Superior temporal gyrus (tissue), 1 donor: Measurements from ENCODE around the gene ABCG1.

Source experiments
- DNase-seq: peaks from one replicate; pipeline ENCODE4 v3.0.0-alpha.2; 2016; ENCODE audit errors: extremely low spot score

ABCG1 gene

GRCh38 chr21:42191696-42192595 is 27.0 kb upstream of the ABCG1 start:
- no peak for DNase-seq

DNA sequence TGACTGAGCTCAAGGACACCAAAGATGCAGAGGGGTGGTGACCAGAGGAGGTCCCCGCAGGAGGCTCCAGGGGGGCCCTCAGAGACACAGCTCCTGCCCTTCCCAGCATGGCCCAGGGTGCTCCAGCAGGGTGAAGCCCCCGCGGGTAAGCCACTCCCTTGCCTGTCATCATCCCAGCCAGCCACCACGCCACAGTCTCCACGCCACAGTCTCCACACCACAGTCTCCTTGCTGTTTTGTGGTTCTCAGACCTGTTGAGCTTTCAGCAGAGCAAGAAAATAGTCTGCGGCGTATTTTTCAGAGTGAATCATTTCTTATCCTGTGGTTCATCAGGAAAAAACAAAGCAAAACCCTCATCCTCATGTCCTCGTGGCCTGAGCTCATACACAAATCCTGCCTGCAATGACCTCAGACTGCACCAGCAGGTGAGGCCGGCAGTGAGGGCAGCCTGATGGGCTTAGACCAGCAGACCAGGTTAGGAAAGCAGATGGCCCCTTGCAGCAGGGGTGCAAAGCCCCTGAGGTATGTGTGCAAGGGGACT is 25.7 kb upstream of the ABCG1 start:
- no peak for DNase-seq

DNA sequence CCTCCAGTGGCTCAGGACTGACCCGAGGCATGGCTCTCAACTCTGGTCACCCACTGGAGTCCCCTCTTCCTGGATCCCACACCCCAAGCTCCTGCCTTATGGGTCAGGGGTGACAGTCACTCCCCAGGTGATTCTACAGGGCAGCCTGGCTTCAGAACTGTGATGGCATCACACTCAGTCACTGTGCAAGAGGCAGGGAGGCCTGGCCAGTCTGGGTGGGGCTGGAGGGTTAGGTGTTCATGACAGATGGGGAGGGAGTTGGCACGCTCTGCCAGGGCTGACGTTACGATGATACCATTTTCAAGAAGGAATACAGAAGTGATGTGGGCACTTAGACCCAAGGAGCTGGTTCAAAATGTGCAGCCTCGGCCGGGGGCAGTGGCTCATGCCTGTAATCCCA is 25.2 kb upstream of the ABCG1 start:
- no peak for DNase-seq

- no peak for DNase-seq
Measured at GRCh38 chr21:42194863-42195262, 24.1 kb upstream of the ABCG1 start.

- DNase-seq, result no peak
Measured at GRCh38 chr21:42195378-42196031, 23.4 kb upstream of the ABCG1 start.

DNA sequence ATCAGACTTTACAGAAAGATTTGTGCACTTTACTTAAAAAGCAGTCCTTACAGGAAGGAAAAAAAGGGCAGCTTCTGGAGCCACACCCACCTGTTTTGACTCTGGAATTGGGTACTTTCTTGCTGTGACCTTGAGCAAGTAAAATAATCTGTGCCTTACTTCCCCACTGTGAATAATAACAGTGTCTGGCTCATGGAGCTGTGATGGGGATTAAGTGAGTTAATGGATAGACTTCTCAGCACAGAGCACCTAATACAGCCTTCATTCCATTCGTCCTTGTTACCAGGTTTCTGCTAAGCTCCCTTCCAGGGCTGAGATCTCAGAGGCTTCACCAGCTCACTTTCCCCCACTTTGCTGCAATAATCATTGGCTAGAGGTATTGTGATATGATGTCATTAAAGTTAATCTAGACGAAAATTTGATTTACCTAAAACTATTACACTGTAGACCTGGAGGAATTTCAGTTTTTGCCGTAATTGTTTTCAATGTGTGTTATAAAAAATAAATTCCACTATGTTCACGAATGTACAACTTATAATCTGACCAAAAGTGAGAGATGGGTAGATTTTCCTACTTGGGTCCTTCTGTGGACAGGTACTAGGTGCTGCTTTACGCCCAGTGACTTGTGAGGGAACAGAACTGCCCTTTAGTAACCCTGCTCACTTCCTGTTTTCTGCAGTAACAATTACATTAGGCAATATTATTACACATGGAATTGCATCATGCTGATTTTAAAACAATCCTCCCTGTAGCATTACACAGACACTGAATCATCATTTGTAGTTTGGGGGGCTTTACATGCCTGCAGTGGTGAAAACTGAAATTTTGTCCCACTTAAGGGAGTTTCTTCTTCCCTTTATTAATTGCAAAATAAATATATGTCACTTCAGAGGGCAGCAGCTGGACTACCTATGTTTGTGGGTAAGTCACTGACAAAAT is 19.7 kb upstream of the ABCG1 start:
- no peak for DNase-seq

DNA sequence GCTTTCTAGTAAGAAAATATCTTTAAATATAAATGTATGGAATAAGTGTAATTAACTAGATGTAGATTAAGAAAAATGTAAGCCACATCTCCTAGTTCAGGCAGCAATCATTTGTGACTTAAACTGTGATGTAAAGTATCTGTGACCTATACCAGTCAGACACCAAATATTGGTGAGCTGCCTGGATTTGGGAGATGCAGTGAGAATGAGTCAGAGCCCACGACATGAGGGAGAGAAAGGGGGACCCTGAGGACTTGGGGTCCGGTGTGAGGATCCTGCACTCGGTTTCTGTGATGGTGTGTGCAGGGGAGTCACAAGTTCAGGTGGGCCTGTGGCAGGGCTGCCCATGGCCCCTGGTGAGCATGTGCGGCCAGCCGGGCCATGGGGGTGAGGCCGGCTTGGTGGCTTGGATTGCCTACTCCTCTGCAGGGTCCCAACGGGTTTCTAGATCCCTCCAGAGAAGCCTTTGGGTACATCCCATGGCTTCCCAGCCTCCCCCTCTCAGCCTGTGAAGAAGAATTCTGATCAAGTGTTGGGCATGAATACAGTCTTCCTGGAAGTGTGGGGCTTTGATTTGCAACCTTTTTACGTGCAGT is 19.0 kb upstream of the ABCG1 start:
- DNase-seq, result no peak

DNA sequence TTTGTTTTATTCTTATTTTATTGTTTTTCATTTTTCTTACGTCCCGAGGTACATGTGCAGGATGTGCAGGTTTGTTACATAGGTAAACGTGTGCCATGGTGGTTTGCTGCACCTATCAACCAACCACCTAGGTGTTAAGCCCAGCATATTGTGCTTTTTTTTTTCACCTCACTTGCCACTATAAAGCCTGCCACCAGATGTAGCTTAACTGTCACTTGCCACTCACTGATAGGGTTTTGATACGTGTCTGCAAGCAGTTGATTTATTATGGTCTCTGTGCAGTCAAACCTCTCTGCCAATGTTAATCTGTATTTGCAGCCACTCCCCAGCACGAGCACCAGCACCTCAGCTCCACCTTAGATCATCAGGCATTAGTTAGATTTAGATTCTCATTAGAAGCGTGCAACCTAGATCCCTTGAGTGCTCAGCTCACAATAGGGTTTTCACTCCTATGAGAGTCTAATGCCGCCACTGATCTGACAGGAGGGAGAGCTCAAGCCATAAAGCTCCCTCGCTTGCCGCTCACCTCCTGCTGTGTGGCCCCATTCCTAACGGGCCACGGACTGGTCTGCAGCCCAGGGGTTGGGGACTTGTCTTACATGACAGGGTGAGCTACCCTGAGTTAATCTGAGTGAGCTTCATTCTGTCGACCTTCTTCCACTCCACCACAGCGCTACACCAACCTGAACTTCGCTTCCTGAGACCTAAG is 17.9 kb upstream of the ABCG1 start:
- DNase-seq, result no peak

GRCh38 chr21:42201615-42202161 is 17.3 kb upstream of the ABCG1 start:
- no peak for DNase-seq

DNA sequence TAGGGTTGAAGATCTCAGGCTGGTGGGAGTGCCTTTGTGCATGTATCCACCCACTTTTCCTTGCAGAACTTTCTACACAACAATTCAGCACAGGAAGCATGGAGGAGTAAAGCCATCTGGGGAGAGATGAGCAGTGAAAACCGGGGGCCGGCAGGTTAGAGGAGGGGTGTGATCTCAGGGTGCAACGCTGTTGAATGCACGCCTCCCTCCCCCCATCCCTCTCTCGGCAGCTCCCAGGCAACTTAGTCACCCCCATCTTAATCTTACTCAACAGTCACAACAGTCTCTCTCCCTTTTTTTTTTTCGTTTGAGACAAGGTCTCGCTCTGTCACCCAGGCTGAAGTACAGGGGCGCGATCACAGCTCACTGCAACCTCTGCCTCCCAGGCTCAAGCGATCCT is 16.6 kb upstream of the ABCG1 start:
- DNase-seq, result no peak

DNA sequence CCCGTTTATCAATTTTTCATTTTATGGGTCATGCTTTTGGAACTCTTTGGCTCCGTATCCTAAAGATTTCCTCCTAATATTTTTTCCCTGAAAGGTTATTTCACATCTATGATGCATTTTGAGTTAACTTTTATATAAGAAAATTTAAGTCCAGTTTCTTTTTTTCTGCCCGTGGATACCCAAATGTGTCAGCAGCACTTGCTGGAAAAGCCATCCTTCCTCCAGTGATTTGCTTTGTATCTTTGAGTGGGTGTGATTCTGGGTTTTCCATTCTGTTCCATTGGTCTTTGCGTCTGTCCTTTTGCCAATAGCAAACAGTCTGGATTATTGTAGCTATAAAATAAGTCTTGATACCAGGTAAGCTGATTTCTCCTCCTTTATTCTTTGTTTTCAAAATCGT is 15.6 kb upstream of the ABCG1 start:
- DNase-seq, result no peak

- DNase-seq, result no peak
Measured at GRCh38 chr21:42203936-42204335, 15.0 kb upstream of the ABCG1 start.

DNA sequence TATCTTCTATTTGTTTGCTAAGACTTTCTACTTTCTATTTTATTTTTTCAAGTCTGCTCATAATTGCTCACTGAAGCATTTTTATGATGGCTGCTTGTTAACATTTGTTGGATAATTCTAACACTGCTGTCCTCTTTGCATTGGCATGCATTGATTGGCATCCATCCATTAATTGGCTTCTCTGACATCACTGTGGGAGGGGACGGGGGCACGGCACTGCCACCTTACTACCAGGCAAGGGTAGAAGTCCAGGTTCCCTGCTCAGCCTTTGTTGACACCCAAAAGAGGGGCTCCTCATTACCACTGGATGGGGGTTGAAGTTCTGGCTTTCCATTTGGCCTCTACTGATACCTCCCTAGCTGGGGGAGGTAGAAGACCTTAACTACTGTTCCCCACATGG is 11.5 kb upstream of the ABCG1 start:
- no peak for DNase-seq

DNA sequence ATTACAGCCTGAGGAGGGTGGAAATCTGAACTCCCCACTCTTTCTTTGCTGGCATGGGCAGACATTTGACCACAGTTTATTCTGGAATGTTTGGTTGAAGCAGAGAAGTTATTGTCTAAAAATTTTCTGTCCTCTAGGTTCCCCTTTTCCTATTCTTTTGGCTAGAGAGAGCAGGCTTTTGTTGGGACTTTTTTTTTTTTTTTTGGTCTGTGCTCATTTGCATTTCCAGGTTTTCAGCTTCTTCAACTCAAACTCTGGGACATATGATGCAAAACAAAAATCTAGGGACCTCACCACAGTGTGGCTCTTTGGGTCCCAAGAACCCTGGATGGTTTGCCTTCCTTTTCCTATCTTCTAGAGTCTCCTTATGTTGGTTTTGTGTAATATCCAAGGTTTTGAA is 10.9 kb upstream of the ABCG1 start:
- no peak for DNase-seq

GRCh38 chr21:42208801-42209490 is 10.0 kb upstream of the ABCG1 start:
- DNase-seq, result no peak

- DNase-seq, result no peak
Measured at GRCh38 chr21:42209801-42210479, 9.0 kb upstream of the ABCG1 start.

- no peak for DNase-seq
Measured at GRCh38 chr21:42212266-42212665, 6.7 kb upstream of the ABCG1 start.

GRCh38 chr21:42213082-42213774 is 5.7 kb upstream of the ABCG1 start:
- DNase-seq, result no peak
